Endodermal cell (in vitro differentiated cells): ENCODE measurements around the gene PELI1. TPM values are rescaled to one million over a fixed set of nuclear protein-coding genes. Genes with fewer than 3 reads are reported as not detected.

Experiments used
- DNase-seq: peaks from one replicate; pipeline ENCODE4 v3.0.0-alpha.2; 2017
- H3K27ac ChIP-seq: 2 replicates; pipeline ENCODE4 v1.5.1; 2013; ENCODE audit warnings: mild to moderate bottlenecking, low read depth, low read length, moderate library complexity
- H3K27me3 ChIP-seq: 2 replicates; pipeline ENCODE4 v1.6.1; 2013; ENCODE audit warnings: mild to moderate bottlenecking, low read length, moderate library complexity; ENCODE audit not compliant: insufficient read depth, control insufficient read depth, poor library complexity, severe bottlenecking
- H3K36me3 ChIP-seq: 2 replicates; pipeline ENCODE4 v1.7.0; 2013; ENCODE audit warnings: mild to moderate bottlenecking, low read length, moderate library complexity; ENCODE audit not compliant: control insufficient read depth, insufficient read depth
- H3K4me1 ChIP-seq: one replicate; pipeline ENCODE4 v1.7.0; 2013; ENCODE audit warnings: low read length; ENCODE audit not compliant: control insufficient read depth, insufficient read depth
- H3K4me3 ChIP-seq: 2 replicates; pipeline ENCODE4 v1.5.1; 2013; ENCODE audit warnings: mild to moderate bottlenecking, low read length, moderate library complexity
- H3K9ac ChIP-seq: 2 replicates; pipeline ENCODE4 v1.6.1; 2013; ENCODE audit warnings: mild to moderate bottlenecking, low read length, moderate library complexity; ENCODE audit not compliant: poor library complexity, severe bottlenecking; ENCODE audit errors: extremely low read depth
- H3K9me3 ChIP-seq: 2 replicates; pipeline ENCODE4 v1.6.1; 2013; ENCODE audit warnings: mild to moderate bottlenecking, low read length, moderate library complexity; ENCODE audit not compliant: control insufficient read depth
- H3K27ac Mint-ChIP-seq: 2 replicates; pipeline ENCODE4 v1.8.0; 2020; ENCODE audit warnings: mixed read lengths
- H3K27me3 Mint-ChIP-seq: 2 replicates; pipeline ENCODE4 v1.8.0; 2021; ENCODE audit warnings: mild to moderate bottlenecking, mixed read lengths; ENCODE audit not compliant: insufficient read depth
- H3K36me3 Mint-ChIP-seq: 2 replicates; pipeline ENCODE4 v1.8.0; 2020; ENCODE audit warnings: low read depth, mixed read lengths
- H3K4me1 Mint-ChIP-seq: 2 replicates; pipeline ENCODE4 v1.8.0; 2020; ENCODE audit warnings: mixed read lengths
- H3K4me3 Mint-ChIP-seq: 2 replicates; pipeline ENCODE4 v1.8.0; 2020; ENCODE audit warnings: mild to moderate bottlenecking, moderate library complexity, mixed read lengths
- H3K9me3 Mint-ChIP-seq: 2 replicates; pipeline ENCODE4 v1.8.0; 2020; ENCODE audit warnings: mild to moderate bottlenecking, mixed read lengths
- CTCF ChIP-seq: fragments of 200-600 bp; sonication (generic); conservative IDR thresholded peaks from 2 replicates; pipeline ENCODE4 v1.5.0; 2021; ENCODE audit warnings: antibody characterized with exemption, mild to moderate bottlenecking
- WGBS, 2 experiments: methylation state at CpG; one replicate each; pipeline versions ENCODE4 v1.1.5 to v1.1.7; 2013; ENCODE audit warnings: missing lambda C conversion rate in 2 of 2, mixed read lengths in 1 of 2; ENCODE audit not compliant: insufficient coverage in 1 of 2, insufficient read length in 1 of 2; 5-methylcytosine and 5-hydroxymethylcytosine counted together
- total RNA-seq, 2 donors: library from RNA; stranded (reverse); fragmentation: NEBNext Ultra II Directional in 1 of 2; extraction: Animal tissue kit (Norgen Biotek cat#: 25700) in 1 of 2; gene quantifications; 2 replicates in 1 of 2; 3 replicates in 1 of 2; pipeline ENCODE4 v1.2.1, GENCODE V29; 2021

PELI1 gene
- total RNA-seq, 2 donors from 2014 or later: 178 to 184 TPM

GRCh38 chr2:64137567-64137966, 6.7 kb downstream of the PELI1 start:
- 98 to 100% methylated on average over 3 of the region's 3 CpGs for WGBS, 2 experiments
- no peak for DNase-seq
- Mint-ChIP-seq H3K9me3 (no peaks in the 10 kb centered on the region), H3K4me3 (no peak overlapping the region), H3K27ac (no peak overlapping the region), H3K36me3 (peaks cover 35% of the 10 kb centered on the region), H3K4me1 (peaks cover 59% of the 10 kb centered on the region), H3K27me3 (no peaks in the 10 kb centered on the region)
- no peaks in the 10 kb centered on the region for H3K9me3 ChIP-seq
- no peak overlapping the region for H3K27ac ChIP-seq
- no peak for TF ChIP-seq CTCF
- no peak overlapping the region for H3K4me3 ChIP-seq
- H3K4me1 ChIP-seq: peaks cover 3% of the 10 kb centered on the region
- H3K36me3 ChIP-seq: peaks cover 49% of the 10 kb centered on the region
- H3K27me3 ChIP-seq: no peaks in the 10 kb centered on the region
- no peak overlapping the region for H3K9ac ChIP-seq

- no peak for DNase-seq
- peaks cover 30% of the 10 kb centered on the region for H3K36me3 Mint-ChIP-seq
- H3K27ac Mint-ChIP-seq: no peak overlapping the region
- TF ChIP-seq CTCF: no peak
- peaks cover 3% of the 10 kb centered on the region for H3K4me1 ChIP-seq
- H3K27me3 ChIP-seq: no peaks in the 10 kb centered on the region
- no peak overlapping the region for H3K4me3 ChIP-seq
- no peaks in the 10 kb centered on the region for H3K9me3 ChIP-seq
- H3K36me3 ChIP-seq: peaks cover 53% of the 10 kb centered on the region
- H3K4me1 Mint-ChIP-seq: peaks cover 51% of the 10 kb centered on the region
- WGBS, 2 experiments: 75 to 89% methylated on average over 1 of the region's 1 CpG
- no peak overlapping the region for H3K4me3 Mint-ChIP-seq
- H3K9ac ChIP-seq: no peak overlapping the region
- H3K27me3 Mint-ChIP-seq: no peaks in the 10 kb centered on the region
- H3K9me3 Mint-ChIP-seq: no peaks in the 10 kb centered on the region
- no peak overlapping the region for H3K27ac ChIP-seq
Observed at GRCh38 chr2:64135421-64135820, 8.8 kb downstream of the PELI1 start.

- H3K9me3 Mint-ChIP-seq: no peaks in the 10 kb centered on the region
- Histone ChIP-seq H3K36me3 (peaks cover 47% of the 10 kb centered on the region), H3K9me3 (no peaks in the 10 kb centered on the region), H3K9ac (no peak overlapping the region), H3K27ac (no peak overlapping the region), H3K4me3 (no peak overlapping the region), H3K4me1 (peaks cover 3% of the 10 kb centered on the region), H3K27me3 (no peaks in the 10 kb centered on the region)
- no peaks in the 10 kb centered on the region for H3K27me3 Mint-ChIP-seq
- H3K4me1 Mint-ChIP-seq: peaks cover 53% of the 10 kb centered on the region
- no peak for TF ChIP-seq CTCF
- peaks cover 26% of the 10 kb centered on the region for H3K36me3 Mint-ChIP-seq
- no peak for DNase-seq
- no peak overlapping the region for H3K27ac Mint-ChIP-seq
- H3K4me3 Mint-ChIP-seq: no peak overlapping the region
Observed at GRCh38 chr2:64134813-64135212, 9.4 kb downstream of the PELI1 start.
